Smooth muscle cell of the brain vasculature (primary cell): ENCODE results near the gene FOXC2.

Experiments used
- DNase-seq: peaks from one replicate; pipeline ENCODE4 v3.0.0-alpha.2; 2012; ENCODE audit warnings: low read depth, low spot score

Gene FOXC2

GRCh38 chr16:86614699-86615098 lies 48.1 kb downstream of the FOXC2 start:
- no peak for DNase-seq

- no peak for DNase-seq
These were observed 50.3 kb downstream of the FOXC2 start for GRCh38 chr16:86616906-86617305.

- no peak for DNase-seq
These were observed 52.0 kb downstream of the FOXC2 start for GRCh38 chr16:86618431-86619238.
